Fibroblast of the conjunctiva (primary cell): Measurements from ENCODE around the gene PREX1.
"Not testable (repeated sequence)": the region's sequence is repeated elsewhere in the genome, so short reads cannot be mapped to it uniquely, and the experiment has no call there.

Source experiments
- DNase-seq: peaks from one replicate; pipeline ENCODE4 v3.0.0-alpha.2; 2010; ENCODE audit warnings: low read depth

Gene PREX1, protein sequence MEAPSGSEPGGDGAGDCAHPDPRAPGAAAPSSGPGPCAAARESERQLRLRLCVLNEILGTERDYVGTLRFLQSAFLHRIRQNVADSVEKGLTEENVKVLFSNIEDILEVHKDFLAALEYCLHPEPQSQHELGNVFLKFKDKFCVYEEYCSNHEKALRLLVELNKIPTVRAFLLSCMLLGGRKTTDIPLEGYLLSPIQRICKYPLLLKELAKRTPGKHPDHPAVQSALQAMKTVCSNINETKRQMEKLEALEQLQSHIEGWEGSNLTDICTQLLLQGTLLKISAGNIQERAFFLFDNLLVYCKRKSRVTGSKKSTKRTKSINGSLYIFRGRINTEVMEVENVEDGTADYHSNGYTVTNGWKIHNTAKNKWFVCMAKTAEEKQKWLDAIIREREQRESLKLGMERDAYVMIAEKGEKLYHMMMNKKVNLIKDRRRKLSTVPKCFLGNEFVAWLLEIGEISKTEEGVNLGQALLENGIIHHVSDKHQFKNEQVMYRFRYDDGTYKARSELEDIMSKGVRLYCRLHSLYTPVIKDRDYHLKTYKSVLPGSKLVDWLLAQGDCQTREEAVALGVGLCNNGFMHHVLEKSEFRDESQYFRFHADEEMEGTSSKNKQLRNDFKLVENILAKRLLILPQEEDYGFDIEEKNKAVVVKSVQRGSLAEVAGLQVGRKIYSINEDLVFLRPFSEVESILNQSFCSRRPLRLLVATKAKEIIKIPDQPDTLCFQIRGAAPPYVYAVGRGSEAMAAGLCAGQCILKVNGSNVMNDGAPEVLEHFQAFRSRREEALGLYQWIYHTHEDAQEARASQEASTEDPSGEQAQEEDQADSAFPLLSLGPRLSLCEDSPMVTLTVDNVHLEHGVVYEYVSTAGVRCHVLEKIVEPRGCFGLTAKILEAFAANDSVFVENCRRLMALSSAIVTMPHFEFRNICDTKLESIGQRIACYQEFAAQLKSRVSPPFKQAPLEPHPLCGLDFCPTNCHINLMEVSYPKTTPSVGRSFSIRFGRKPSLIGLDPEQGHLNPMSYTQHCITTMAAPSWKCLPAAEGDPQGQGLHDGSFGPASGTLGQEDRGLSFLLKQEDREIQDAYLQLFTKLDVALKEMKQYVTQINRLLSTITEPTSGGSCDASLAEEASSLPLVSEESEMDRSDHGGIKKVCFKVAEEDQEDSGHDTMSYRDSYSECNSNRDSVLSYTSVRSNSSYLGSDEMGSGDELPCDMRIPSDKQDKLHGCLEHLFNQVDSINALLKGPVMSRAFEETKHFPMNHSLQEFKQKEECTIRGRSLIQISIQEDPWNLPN (N-terminal part only)

DNA sequence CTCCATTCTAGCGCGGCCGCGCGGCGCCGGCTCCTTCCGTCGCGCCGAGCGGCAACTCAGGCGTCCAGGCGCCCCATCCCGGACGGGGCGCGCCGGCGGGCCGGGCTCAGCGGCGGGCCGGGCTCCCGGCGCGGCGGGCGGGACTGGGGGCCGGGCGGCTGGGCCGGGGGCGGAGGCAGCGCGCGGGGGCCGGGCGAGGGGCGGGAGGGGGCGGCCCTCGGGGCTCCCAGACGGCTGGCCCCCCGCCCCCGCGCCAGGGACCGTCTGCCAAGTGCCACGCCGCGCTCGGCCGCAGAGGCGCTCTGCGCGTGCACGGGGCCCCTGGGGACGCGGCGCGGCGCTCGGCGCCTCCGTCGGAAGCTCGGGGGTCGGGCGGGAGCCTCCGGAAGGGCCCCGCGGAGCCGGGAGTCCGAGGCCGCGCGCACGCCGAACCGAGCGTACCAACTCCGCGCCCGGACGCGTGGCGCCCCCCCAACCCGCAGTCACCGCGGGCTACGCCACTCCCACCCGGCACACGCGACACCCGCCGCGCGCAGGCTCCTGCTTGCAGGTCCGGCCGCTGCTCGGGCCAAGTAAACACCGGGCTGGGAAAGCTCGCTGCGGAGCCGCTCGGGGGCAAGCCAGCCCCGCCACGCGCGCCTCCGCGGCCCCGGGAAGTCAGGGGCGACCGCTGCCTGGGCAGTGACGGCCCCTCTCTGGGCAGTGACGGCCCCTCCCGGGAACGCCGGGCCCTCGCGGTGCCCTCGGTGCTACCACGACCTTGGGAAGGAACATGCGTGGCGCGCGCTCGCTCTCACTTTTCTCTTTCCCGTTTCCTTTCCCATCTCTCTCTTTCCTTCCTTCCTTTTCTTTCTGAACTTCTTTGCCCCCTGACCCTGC is at the start of gene PREX1:
PREX1 (minus strand) TSS at position 145 of the 879 bp plus-strand sequence; CDS start at position 6, 139 bp downstream.
- peak; percentile 17 for DNase-seq

- DNase-seq, result no peak
Measured at GRCh38 chr20:48877304-48877703, 49.5 kb upstream of the PREX1 start.

DNA sequence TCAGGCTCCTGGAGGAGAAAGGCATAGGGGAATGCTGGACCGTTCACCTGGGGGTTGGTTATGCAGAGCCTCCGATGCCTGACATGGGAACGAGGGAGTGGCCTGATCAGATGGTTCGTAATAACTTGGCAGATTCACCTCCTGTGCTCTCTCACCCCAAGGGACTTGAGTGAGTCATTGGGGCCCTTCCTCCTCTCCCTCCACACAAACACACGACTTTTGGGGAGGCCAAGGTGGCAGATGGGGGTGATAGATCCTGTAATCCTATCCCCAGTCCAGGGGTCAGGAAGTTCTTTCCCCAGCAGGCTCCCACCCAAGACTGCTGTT is 48.1 kb upstream of the PREX1 start:
- DNase-seq, result peak; percentile 36

- no peak for DNase-seq
Measured at GRCh38 chr20:48875233-48875913, 47.6 kb upstream of the PREX1 start.

- DNase-seq, result not testable (repeated sequence)
Measured at GRCh38 chr20:48869442-48869841, 41.6 kb upstream of the PREX1 start.

DNA sequence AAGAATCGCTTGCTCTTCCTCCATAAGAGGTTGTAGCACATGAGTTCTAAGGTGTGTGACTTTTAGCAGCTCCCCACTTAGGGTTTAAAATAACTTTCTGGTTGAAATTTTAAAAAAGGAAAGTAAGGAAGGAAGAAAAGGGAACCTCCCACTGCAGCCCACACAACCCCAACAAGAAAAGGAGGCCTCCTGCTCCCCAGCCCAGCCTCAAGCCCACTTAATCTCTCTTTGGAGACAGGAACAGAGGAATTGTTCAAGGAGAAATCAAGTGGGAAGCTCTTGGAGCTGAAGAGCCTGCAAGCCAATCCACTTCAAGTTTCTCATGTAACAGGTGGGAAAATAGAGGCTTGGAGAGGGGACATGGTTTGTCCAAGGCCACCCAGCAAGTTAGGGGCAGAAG is 39.1 kb upstream of the PREX1 start:
- no peak for DNase-seq

- no peak for DNase-seq
Measured at GRCh38 chr20:48864738-48865318, 37.0 kb upstream of the PREX1 start.

DNA sequence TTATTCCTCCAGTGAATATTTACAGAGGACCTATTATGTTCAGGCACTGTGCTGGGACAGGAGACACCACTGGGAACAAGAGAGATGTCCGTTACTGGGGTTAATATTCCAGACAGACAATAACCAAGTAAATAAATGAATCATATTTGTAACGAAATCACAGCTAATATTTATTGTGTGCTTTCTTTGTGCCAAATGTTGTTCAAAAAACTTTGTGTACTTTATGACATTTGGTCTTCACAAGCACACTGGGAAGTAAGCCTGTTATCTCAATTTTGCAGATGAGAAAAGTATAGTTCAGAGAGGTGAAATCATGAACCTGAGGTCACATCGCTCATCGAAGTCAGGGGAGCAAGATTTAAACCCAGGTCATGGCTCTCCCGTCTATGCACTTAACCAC is 36.5 kb upstream of the PREX1 start:
- DNase-seq, result no peak

GRCh38 chr20:48862279-48862678 is 34.5 kb upstream of the PREX1 start:
- DNase-seq, result no peak

GRCh38 chr20:48861444-48861843 is 33.6 kb upstream of the PREX1 start:
- DNase-seq, result no peak

DNA sequence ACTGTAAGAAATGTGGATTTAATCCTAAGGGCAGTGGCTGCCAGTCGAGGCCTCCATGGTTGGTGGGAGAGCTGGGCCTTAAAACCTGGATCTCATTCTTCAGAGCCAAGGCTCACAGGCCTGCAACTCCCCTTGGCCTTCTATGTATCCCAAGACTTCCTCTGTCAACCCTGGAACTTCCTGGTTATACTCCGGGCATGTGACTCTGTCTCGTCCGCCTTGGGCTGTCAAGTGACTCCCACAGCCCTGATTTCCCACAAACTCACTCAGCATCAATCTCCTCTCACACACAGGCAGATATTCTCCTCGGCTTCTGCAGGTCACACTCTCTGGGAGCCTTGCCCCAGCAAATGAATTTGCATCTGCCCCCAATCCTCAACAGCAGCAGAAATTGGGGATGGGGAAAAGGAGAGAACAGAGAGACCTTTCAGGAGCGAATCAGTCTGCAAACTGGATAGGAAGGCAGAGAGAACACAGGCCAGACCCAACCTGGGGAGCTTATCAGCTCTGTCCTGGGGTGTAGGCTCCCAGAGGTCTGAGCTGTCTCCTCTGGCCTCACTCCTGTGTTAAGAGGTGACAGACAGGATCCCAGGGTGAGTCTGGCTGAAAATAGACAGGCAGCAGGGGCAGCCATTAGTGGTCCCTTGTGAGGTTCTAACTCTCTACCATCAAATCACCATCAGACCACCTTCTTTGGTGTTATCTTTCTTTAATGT is 30.4 kb upstream of the PREX1 start:
- no peak for DNase-seq

DNA sequence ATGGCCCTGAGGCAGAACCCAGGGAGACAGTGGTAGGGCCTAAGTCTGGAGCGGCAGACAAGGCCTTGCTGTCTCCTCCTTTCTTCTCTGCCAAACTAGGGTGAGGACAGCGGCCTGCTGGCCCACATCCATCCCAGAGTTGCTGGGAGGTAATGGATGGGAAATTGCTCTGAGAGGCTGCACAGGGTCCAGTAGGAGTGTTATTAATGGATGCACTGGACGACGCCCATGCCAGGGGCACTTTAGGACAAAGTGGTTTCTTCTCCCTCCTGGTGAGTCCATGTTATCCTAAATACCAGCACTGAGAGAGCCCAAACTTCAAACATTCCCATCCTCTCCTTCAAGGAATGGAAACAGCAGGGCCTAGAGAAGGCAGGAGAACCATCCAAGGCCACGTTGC is 28.3 kb upstream of the PREX1 start:
- DNase-seq, result no peak

- no peak for DNase-seq
Measured at GRCh38 chr20:48855046-48855445, 27.2 kb upstream of the PREX1 start.

GRCh38 chr20:48852609-48853008 is 24.8 kb upstream of the PREX1 start:
- DNase-seq, result no peak

GRCh38 chr20:48851579-48851978 is 23.8 kb upstream of the PREX1 start:
- DNase-seq, result no peak

DNA sequence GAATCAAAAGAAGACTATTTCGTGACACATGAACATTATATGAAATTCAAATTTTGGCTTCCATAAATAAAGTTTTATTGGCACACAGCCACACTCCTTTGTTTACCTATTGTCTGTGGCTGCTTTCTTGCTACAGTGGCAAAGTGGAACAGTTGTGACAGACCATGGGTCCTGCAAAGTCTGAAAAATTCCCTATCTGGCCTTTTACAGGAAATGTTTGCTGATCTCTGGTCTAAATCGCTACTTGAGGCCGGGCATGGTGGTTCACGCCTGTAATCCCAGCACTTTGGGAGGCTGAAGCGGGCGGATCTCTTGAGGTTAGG is 23.1 kb upstream of the PREX1 start:
- DNase-seq, result no peak

GRCh38 chr20:48850257-48850976 is 22.6 kb upstream of the PREX1 start:
- no peak for DNase-seq

- no peak for DNase-seq
Measured at GRCh38 chr20:48849779-48850178, 22.0 kb upstream of the PREX1 start.

GRCh38 chr20:48849299-48849698 is 21.5 kb upstream of the PREX1 start:
- no peak for DNase-seq
